DMS 273 (cell line): ENCODE results near the gene GPC6.
A peak's percentile ranks its signal among the peaks of the same experiment; 100 is the strongest.
"Not testable (repeated sequence)": the region's sequence is repeated elsewhere in the genome, so short reads cannot be mapped to it uniquely, and the experiment has no call there.

ENCODE experiments used
- DNase-seq: peaks from one replicate; lab custom pipeline; 2025; ENCODE audit not compliant: unreplicated experiment; lab: John Stamatoyannopoulos, UW

The GPC6 gene

DNA sequence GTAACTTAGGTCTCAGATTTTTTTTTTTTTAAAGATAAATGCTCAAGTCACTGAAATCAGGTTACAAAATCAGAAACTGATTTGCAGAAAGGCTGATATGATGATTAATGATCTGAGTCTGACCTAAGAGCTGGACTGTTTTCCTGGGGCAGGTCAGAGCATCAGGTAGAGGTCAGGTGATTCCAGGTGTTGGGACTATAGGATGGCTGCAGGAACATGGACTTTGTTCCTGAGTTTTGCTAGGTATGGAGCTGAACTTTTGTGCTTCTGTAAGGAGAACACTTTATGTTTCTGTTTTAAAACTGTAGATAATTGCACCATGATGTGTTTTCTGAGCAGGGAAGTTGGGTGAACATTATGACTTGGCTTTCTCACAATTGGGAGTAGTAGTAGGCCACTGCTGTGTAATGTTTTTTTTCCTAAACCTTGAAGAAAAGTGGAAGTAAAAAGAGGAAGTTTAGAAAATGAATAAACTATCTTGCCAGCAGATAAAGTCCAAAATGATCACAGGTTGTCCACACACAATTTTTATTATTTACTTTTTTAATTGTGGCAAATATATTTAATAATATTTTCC is 955.7 kb downstream of the GPC6 start:
- DNase-seq, result no peak

DNA sequence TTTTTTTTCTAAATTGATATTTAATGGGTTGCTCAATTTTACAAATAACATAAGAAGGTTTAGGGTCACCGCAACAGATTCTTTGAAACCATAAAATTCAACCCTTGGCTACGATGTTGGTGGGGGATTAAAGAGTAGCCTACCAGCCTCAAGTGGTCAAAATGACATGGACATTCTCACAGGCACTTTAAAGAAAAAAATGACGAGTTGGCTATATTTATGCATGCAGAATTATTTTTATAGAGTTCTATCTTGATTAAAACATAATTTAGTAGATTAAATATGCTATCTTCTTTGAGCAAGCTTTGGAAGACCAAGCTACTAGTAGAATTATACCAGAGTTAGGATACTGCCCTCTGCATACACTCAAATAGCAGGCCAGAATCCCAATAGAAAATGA is 959.9 kb downstream of the GPC6 start:
- no peak for DNase-seq

- DNase-seq, result no peak
These were observed 961.7 kb downstream of the GPC6 start for GRCh38 chr13:94188201-94188854.

- peak; percentile 39 for DNase-seq
These were observed 965.9 kb downstream of the GPC6 start for GRCh38 chr13:94192431-94192975.

- DNase-seq, result no peak
These were observed 969.1 kb downstream of the GPC6 start for GRCh38 chr13:94195715-94196114.

- no peak for DNase-seq
These were observed 969.8 kb downstream of the GPC6 start for GRCh38 chr13:94196413-94196812.

DNA sequence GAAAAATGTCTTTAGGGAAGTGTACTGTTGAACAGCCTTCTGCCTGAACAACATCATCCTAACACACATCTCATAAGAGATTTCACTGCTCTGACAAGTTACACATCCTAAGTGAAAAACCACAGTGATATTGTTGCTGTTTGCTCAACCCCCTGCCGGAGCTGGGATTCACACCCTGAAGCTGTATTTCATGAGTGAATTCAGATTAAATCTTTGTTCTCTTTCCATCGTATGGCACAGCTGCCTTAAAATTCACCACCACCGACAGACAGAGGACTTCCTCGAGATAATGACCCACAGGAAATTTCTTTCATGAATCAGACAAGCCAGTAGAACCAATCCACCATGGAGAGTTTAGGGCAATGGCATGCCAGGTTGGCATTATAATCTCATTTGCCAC is 972.1 kb downstream of the GPC6 start:
- DNase-seq, result no peak

- no peak for DNase-seq
These were observed 972.5 kb downstream of the GPC6 start for GRCh38 chr13:94199135-94199534.

DNA sequence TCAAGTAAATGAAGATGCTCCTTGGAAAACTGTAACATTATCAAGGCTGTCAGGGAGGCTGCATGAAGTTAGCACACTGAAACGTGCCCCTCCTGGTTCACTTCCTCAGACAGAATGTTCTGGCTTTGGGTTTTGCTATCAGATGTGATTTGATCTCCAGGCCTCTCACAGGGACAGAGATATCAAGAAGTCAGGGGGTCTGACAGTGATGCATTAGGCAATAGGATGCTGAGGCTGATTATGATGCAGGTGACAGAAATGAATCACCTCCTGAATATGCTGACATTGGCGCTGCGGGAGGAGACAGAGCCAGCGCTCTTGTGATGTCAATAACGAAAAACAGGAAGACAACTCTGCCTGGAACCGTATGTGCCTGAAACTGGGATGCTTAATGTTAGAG is 974.4 kb downstream of the GPC6 start:
- no peak for DNase-seq

GRCh38 chr13:94204163-94204562 is 977.6 kb downstream of the GPC6 start:
- no peak for DNase-seq

- no peak for DNase-seq
These were observed 978.3 kb downstream of the GPC6 start for GRCh38 chr13:94204946-94205345.

- no peak for DNase-seq
These were observed 979.3 kb downstream of the GPC6 start for GRCh38 chr13:94205896-94206295.

DNA sequence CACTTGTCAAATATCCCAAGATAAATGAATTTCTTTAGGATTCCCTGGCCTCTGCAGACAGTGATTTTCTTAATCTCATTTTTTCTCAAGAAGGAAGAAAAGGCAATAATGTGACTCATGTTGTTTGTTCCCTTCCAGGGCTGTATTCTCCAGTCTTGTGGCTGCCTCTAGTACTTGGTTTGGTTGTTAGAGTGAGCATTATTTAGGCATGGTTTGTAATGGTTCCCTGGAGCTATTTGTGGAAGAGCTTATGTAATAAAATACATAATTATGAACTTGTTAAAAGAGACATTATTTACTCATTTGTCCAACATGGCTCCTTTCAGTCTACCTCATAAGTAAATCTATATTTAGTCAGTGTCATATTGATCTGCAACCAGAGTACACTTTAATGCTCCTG is 982.5 kb downstream of the GPC6 start:
- no peak for DNase-seq

- not testable (repeated sequence) for DNase-seq
These were observed 983.3 kb downstream of the GPC6 start for GRCh38 chr13:94209913-94210312.

- no peak for DNase-seq
These were observed 984.2 kb downstream of the GPC6 start for GRCh38 chr13:94210816-94211215.

- no peak for DNase-seq
These were observed 985.6 kb downstream of the GPC6 start for GRCh38 chr13:94212196-94212595.

GRCh38 chr13:94214121-94214520 is 987.5 kb downstream of the GPC6 start:
- DNase-seq, result no peak

DNA sequence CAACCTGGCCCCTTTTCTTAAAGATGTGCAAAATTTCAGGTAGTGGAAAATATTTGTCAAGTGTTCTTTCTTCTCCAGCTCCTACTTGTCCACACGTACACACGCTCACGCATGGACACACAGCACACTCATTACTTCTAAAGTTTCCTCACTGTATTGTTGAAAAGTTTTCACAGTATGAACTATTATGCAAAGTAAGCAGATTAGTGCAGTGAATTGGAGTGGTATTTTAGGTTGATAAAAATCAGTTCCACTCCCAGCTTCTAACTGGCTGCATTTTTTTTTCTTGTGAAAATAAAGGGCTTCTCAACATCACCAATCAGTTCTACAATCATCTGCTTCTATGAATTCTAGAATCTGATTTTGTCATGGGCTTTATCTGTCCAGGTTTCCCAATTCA is 988.4 kb downstream of the GPC6 start:
- DNase-seq, result no peak

GRCh38 chr13:94216476-94216875 is 989.9 kb downstream of the GPC6 start:
- DNase-seq, result peak; percentile 26

DNA sequence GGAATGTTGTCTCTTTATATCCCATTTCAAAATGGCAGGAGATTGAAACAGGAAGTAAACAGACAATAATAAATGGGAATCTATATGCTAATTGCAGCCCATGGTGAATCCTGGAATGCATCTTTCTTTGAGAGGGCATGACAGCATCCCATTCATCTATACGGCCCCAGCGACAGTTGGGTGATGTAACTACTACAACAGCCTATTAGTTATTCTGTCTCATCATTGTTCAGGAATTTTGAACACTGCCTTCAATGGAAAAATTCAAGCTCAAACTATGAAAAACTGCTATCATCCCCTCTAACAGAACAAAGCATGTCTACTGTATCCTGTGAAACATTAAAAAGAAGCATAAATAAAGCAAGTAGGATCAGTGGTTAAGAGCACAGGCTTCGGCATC is 990.8 kb downstream of the GPC6 start:
- no peak for DNase-seq

DNA sequence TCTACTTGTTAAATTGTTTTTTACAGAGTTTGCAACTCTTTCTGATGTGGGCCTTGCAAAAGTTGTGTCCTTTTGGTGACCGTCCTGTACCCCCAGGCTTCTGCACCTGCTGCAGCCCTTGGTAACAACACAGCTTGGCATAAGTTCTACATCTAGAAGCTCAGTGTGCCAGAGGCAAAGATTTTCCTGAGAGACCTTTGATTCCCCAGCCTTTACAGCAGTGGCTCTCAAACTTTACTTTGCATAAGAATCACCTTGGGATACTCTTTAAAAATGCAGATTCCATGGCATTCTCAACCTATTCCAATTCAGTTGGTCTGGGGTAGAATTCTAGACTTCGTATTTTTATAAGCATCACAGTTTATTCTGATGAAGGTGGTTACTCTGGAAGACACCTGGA is 991.9 kb downstream of the GPC6 start:
- DNase-seq, result no peak

- no peak for DNase-seq
These were observed 992.3 kb downstream of the GPC6 start for GRCh38 chr13:94218951-94219350.

DNA sequence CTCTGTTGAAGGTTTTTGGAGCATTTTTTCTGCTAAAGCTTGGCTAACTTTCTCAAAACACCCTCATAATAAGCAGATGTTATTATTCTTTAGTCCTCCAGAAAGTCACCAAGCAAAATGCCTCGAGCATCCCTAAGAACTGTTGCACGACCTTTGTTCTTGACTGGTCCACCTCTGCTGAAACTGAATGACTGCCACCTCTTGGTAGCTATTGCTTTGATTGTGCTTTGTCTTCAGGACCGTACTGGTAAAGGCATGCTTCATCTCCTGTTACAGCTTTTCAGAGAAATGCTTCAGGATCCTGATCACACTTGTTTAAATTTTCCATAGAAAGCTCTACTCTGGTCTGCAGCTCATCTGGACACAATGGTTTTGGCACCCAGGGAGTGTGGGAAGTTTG is 998.1 kb downstream of the GPC6 start:
- no peak for DNase-seq
